WTC11 (cell line): Measurements from ENCODE around the gene KIF19. TPM values are rescaled to one million over a fixed set of nuclear protein-coding genes. Genes with fewer than 3 reads are reported as not detected.

Experiments
- ATAC-seq: fragments of 200-7000 bp; cut with Tn5 transposase; 2 replicates; pipeline ENCODE4 v1.10.0; 2021; ENCODE audit warnings: mild to moderate bottlenecking, moderate library complexity
- CTCF ChIA-PET: fragments of 300-600 bp; sonication (Branson Sonifier 250); formaldehyde crosslinking; loops from one replicate; lab custom pipeline; 2021; ENCODE audit warnings: antibody characterized with exemption; lab: Charles Lee
- POLR2A ChIA-PET: fragments of 350-600 bp; sonication (Branson Sonifier 250); formaldehyde crosslinking; loops from one replicate; lab custom pipeline; 2021; ENCODE audit warnings: antibody characterized with exemption; lab: Charles Lee
- DNase-seq: peaks from one replicate; pipeline ENCODE4 v3.0.0; 2021; ENCODE audit warnings: low spot score
- H3K27ac Mint-ChIP-seq: 2 replicates; pipeline ENCODE4 v1.8.0; 2021; ENCODE audit warnings: mixed read lengths
- H3K27me3 Mint-ChIP-seq: 2 replicates; pipeline ENCODE4 v1.8.0; 2021; ENCODE audit warnings: low read depth, mild to moderate bottlenecking, moderate library complexity, mixed read lengths
- H3K36me3 Mint-ChIP-seq: 2 replicates; pipeline ENCODE4 v1.8.0; 2021; ENCODE audit warnings: mixed read lengths
- H3K4me1 Mint-ChIP-seq: 2 replicates; pipeline ENCODE4 v1.8.0; 2022; ENCODE audit warnings: mixed read lengths
- H3K4me3 Mint-ChIP-seq: 2 replicates; pipeline ENCODE4 v1.8.0; 2021; ENCODE audit warnings: mild to moderate bottlenecking, moderate library complexity, mixed read lengths
- H3K9me3 Mint-ChIP-seq: 2 replicates; pipeline ENCODE4 v1.8.0; 2021; ENCODE audit warnings: mixed read lengths
- CREB1 ChIP-seq: sonication (generic); formaldehyde crosslinking; IDR thresholded peaks from 2 replicates; pipeline ENCODE4 v1.8.0; 2023; ENCODE audit warnings: mild to moderate bottlenecking, missing genetic modification reagents
- HMGXB4 ChIP-seq: sonication (generic); formaldehyde crosslinking; IDR thresholded peaks from 2 replicates; pipeline ENCODE4 v1.8.1; 2023; ENCODE audit warnings: mild to moderate bottlenecking, moderate library complexity, missing genetic modification reagents
- KAT7 ChIP-seq: sonication (generic); formaldehyde crosslinking; IDR thresholded peaks from 2 replicates; pipeline ENCODE4 v1.8.1; 2023; ENCODE audit warnings: missing genetic modification reagents, mild to moderate bottlenecking, borderline replicate concordance
- MAX ChIP-seq: sonication (generic); formaldehyde crosslinking; IDR thresholded peaks from 2 replicates; pipeline ENCODE4 v1.8.0; 2022; ENCODE audit warnings: mild to moderate bottlenecking, missing genetic modification reagents
- SOX15 ChIP-seq: fragments of 250-450 bp; sonication (Bioruptor Pico); IDR thresholded peaks from 2 replicates; pipeline ENCODE4 v1.9.0; 2021; ENCODE audit warnings: mild to moderate bottlenecking
- TEAD1 ChIP-seq: sonication (generic); formaldehyde crosslinking; IDR thresholded peaks from 2 replicates; pipeline ENCODE4 v1.8.0; 2022; ENCODE audit warnings: mild to moderate bottlenecking, missing genetic modification reagents
- ZNF219 ChIP-seq: sonication (generic); formaldehyde crosslinking; IDR thresholded peaks from 2 replicates; pipeline ENCODE4 v1.8.0; 2023; ENCODE audit warnings: missing genetic modification reagents, mild to moderate bottlenecking, borderline replicate concordance
- ZSCAN18 ChIP-seq: fragments of 250-450 bp; sonication (Bioruptor Pico); IDR thresholded peaks from 2 replicates; pipeline ENCODE4 v2.1.2; 2022; ENCODE audit warnings: mild to moderate bottlenecking, moderate library complexity
- total RNA-seq: library from RNA; stranded (reverse); gene quantifications from 3 replicates; pipeline ENCODE4 v1.2.3, GENCODE V29; 2021
- TF ChIP-seq, protein P1 (sequence below): fragments of 250-450 bp; sonication (Bioruptor Pico); IDR thresholded peaks from 2 replicates; pipeline ENCODE4 v1.9.0; 2021; ENCODE audit warnings: mild to moderate bottlenecking
- TF ChIP-seq, protein P2 (sequence below): sonication (generic); formaldehyde crosslinking; IDR thresholded peaks from 2 replicates; pipeline ENCODE4 v1.8.0; 2022; ENCODE audit warnings: missing genetic modification reagents

Gene KIF19
- total RNA-seq, 1 experiment from 2014 or later, result 0.44 TPM

GRCh38 chr17:74297941-74298340 lies 28.1 kb upstream of the KIF19 start:
- DNase-seq (no peak), ATAC-seq (no peak)
- ChIA-PET POLR2A (no interaction called here), CTCF (interaction anchor here (0.9 to 8.3 kb wide), 5 partner anchors 13 to 85 kb away, joined by 3 to 112 read pairs (median 33); partner anchors contain the start of genes GPR142 and TTYH2)
- H3K36me3 Mint-ChIP-seq, result no peaks in the 10 kb centered on the region
- TF ChIP-seq CREB1, result no peak
- TF ChIP-seq ZSCAN18 (CRISPR knock-in tag), result no peak
- TF ChIP-seq HMGXB4 (CRISPR knock-in tag), result no peak
- H3K4me1 Mint-ChIP-seq, result no peaks in the 10 kb centered on the region
- peaks cover 4% of the 10 kb centered on the region for H3K9me3 Mint-ChIP-seq
- no peak overlapping the region for H3K27ac Mint-ChIP-seq
- peaks cover 2% of the 10 kb centered on the region; the same call in 1 of the 2 replicates for H3K27me3 Mint-ChIP-seq
- H3K4me3 Mint-ChIP-seq, result no peak overlapping the region

- no peak overlapping the region for H3K4me3 Mint-ChIP-seq
- no peak for ATAC-seq
- no peak for DNase-seq
- TF ChIP-seq, protein P1, sequence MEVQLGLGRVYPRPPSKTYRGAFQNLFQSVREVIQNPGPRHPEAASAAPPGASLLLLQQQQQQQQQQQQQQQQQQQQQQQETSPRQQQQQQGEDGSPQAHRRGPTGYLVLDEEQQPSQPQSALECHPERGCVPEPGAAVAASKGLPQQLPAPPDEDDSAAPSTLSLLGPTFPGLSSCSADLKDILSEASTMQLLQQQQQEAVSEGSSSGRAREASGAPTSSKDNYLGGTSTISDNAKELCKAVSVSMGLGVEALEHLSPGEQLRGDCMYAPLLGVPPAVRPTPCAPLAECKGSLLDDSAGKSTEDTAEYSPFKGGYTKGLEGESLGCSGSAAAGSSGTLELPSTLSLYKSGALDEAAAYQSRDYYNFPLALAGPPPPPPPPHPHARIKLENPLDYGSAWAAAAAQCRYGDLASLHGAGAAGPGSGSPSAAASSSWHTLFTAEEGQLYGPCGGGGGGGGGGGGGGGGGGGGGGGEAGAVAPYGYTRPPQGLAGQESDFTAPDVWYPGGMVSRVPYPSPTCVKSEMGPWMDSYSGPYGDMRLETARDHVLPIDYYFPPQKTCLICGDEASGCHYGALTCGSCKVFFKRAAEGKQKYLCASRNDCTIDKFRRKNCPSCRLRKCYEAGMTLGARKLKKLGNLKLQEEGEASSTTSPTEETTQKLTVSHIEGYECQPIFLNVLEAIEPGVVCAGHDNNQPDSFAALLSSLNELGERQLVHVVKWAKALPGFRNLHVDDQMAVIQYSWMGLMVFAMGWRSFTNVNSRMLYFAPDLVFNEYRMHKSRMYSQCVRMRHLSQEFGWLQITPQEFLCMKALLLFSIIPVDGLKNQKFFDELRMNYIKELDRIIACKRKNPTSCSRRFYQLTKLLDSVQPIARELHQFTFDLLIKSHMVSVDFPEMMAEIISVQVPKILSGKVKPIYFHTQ (CRISPR knock-in tag), result no peak
- TF ChIP-seq, protein P2, sequence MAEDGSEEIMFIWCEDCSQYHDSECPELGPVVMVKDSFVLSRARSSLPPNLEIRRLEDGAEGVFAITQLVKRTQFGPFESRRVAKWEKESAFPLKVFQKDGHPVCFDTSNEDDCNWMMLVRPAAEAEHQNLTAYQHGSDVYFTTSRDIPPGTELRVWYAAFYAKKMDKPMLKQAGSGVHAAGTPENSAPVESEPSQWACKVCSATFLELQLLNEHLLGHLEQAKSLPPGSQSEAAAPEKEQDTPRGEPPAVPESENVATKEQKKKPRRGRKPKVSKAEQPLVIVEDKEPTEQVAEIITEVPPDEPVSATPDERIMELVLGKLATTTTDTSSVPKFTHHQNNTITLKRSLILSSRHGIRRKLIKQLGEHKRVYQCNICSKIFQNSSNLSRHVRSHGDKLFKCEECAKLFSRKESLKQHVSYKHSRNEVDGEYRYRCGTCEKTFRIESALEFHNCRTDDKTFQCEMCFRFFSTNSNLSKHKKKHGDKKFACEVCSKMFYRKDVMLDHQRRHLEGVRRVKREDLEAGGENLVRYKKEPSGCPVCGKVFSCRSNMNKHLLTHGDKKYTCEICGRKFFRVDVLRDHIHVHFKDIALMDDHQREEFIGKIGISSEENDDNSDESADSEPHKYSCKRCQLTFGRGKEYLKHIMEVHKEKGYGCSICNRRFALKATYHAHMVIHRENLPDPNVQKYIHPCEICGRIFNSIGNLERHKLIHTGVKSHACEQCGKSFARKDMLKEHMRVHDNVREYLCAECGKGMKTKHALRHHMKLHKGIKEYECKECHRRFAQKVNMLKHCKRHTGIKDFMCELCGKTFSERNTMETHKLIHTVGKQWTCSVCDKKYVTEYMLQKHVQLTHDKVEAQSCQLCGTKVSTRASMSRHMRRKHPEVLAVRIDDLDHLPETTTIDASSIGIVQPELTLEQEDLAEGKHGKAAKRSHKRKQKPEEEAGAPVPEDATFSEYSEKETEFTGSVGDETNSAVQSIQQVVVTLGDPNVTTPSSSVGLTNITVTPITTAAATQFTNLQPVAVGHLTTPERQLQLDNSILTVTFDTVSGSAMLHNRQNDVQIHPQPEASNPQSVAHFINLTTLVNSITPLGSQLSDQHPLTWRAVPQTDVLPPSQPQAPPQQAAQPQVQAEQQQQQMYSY, result no peak
- TF ChIP-seq MAX (no peak), TEAD1 (CRISPR knock-in tag) (no peak), KAT7 (CRISPR knock-in tag) (no peak), ZNF219 (CRISPR knock-in tag) (no peak), SOX15 (CRISPR knock-in tag) (no peak)
- no peaks in the 10 kb centered on the region for H3K36me3 Mint-ChIP-seq
- ChIA-PET POLR2A (no interaction called here), CTCF (interaction anchor here (1.6 to 8.3 kb wide), 5 partner anchors 14 to 80 kb away, joined by 4 to 112 read pairs (median 23); partner anchors contain the start of genes BTBD17 and GPR142)
- H3K27me3 Mint-ChIP-seq, result peaks cover 2% of the 10 kb centered on the region; the same call in 1 of the 2 replicates
- H3K27ac Mint-ChIP-seq, result no peak overlapping the region
- H3K4me1 Mint-ChIP-seq, result no peaks in the 10 kb centered on the region
- peaks cover 4% of the 10 kb centered on the region for H3K9me3 Mint-ChIP-seq
Measured at GRCh38 chr17:74298778-74299177, 27.2 kb upstream of the KIF19 start.
